A204.1 (cell line): Measurements from ENCODE around the gene NHERF2.
"Not testable (repeated sequence)": the region's sequence is repeated elsewhere in the genome, so short reads cannot be mapped to it uniquely, and the experiment has no call there.

ENCODE experiments used
- FAIRE-seq: peaks from 2 replicates; lab custom pipeline; 2012; peaks lifted over from hg19 to GRCh38; lab: Jason Lieb, UNC

The NHERF2 gene

DNA sequence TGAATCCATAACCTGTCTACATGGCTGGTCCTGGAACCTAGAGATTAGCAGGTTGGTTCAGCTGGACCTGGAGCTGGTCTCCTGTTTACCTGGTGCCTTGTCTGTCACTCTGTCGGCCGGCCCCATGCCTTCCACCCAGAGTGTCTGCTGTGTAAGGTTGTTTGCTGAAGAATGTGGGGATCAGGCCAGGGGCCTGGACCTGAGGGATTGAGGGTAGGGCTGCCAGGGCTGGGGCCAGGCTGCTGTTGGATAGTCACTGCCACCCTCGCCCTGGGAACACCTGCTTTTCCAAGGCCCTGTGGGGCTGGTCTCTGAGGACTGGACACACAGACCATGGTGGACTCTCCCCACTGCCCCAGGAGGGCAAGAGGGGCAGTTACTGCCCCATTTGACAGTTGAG is 1.4 kb downstream of the NHERF2 start:
- no peak for FAIRE-seq

DNA sequence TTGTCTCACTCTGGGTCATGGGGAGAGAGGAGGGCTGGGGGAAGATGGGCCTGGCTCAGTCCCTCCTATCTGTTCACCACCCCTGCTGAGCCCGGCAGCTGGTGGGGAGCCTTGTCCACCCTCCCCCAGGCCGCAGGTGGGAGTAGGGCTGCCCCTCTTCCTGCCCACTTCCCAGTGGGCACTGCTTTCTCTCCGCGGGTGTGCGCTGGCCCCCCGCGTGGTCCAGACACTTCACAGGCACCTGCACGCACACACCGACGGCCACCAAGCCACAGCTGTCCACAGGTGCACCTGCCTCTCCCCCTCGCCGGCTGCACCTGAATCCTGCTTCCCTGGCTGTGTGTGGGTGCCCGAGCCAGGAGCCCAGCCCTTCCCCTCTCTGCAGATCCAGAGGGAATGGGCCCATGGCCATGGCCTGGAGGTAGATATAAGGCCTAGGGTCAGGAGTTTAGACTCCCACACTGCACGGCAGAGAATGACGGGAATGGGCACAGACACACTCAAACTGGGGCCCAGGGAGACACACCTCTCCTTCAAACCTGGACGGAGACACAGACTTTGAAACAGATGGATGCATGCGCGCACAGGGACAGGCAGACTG is 2.0 kb downstream of the NHERF2 start:
- FAIRE-seq = no peak

DNA sequence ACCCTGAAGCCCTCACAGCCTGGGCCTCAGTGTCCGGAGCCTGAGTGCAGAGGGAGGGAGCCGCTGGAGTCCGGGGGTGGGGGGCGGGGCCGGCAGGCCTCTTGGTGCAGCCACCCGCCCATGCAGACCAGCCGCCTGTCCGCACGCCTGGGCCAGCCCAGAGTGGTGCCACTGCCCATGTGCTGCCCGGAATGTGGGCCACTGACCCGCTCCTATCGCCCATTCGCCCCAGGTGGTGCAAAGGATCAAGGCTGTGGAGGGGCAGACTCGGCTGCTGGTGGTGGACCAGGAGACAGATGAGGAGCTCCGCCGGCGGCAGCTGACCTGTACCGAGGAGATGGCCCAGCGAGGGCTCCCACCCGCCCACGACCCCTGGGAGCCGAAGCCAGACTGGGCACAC is 2.6 kb downstream of the NHERF2 start:
- FAIRE-seq = no peak

DNA sequence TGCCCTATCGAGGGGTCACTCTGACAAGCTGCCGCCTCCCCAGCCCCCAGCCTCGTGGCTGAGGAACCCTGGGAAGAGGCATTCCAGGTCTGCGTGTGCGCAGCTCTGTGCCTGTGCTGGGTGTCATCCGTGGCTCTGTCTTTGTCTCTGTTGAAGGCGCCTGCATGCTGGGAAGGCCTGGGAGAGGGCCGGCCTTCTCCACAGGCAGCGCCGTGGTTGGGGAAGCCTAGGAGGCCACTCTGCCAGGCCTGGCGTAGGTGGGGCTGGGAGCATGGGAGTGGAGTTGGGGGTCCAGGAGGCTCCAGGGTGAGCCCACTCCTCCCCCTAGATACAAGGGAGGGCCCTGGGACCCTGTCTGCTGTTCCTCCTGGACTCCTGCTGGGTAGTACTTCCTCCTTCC is 3.3 kb downstream of the NHERF2 start:
- no peak for FAIRE-seq

DNA sequence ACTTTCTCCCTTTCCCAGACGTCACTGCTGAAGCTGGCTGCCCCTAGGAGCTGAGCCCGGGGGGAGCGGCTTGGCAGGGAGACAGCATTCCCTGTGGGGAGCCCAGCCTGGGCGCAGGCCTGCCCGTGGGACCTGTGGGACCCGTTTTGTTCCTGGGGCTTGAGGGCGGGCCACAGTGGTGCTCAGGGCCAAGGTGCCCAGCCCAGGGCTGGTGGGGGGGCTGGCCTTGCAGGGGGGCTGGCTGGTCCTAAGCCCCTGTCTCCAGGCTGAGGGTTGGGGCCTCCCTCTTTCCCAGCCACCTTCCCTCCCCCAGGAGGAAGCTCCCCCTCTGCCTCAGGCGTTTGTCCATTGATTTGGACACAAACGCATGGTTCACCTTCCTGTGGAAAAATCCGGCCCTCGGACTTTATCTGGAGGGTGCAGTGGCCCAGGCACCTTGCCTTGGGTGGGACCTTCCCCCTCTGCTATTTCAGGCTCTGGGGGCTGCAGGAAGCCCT is 4.4 kb downstream of the NHERF2 start:
- FAIRE-seq = no peak

DNA sequence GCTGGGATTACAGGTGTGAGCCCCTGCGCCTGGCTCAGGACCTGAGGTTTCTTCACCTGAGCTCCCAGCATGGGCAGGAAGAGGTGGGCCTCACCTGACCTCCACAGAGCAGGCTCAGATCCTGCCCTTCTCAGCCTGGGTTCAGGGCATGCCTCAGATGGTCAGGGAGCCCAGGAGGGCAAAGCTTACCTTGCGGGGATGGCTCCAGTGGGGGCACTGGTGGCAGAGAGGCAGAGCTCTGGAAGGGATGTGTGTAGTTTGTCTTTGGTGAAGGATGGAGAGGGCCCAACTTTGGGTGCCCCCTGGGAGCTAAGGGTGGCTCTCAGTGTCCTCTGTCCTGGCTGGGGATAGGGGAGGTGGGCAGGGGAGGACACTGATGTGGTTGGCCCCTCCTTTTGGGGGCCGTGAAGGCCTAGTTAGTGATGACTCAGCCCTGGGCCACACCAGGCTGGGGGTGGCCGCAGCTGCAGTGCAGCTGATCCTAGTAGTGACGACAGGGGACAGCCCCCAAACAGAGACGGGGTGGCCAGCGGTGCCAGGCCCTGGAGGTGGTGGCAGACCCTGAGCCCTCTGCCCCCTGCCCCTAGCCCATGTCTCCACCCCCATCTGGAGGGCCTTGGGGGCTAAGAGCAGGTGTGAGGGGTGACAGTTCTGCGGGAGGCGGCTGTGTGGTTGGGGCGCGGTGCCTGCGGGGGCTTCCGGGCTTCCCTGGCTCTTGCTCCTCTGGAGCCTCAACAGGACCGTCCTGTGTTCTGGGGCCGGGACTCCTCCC is 5.8 kb downstream of the NHERF2 start:
- no peak for FAIRE-seq

DNA sequence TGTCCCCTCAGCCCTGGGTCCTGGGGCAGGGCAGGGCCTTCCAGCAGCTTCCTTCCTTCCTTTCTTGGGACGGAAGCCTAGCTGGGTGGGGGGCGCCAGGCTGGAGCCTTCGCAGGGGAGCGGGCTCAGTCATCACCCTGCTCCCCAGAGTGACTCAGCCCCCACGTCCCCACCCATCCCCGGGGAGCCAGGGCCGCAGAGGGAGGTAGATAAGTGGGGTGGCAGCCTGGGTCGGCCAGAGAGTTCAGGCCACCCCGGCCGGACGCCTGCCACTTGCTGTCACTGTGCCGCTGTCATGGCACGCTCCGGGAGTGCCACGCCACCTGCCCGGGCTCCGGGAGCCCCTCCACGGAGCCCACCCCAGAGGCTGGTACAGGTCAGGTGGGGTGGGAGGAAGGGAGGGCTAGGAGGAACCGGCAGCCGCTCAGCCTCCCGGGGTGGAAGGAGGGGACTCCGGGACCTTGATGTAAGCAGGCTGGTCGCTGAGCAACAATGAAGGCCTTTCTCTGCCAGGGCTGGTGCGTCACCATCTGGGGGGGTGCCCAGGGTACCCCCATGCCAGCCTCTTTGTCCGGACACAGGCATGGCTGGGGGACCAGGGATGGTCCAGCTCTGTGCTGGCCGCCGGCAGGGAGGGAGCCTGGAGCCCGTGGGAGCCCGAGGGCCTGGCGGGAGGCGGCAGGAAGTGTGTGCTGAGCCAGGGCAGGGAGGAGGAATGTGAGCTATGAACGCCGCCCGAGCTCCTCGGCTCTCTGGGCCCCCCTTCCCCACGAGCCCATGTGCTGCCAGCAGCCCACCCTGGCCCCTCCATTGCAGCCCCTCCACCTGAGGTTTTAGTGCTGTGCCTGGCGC is 6.6 kb downstream of the NHERF2 start:
- no peak for FAIRE-seq

DNA sequence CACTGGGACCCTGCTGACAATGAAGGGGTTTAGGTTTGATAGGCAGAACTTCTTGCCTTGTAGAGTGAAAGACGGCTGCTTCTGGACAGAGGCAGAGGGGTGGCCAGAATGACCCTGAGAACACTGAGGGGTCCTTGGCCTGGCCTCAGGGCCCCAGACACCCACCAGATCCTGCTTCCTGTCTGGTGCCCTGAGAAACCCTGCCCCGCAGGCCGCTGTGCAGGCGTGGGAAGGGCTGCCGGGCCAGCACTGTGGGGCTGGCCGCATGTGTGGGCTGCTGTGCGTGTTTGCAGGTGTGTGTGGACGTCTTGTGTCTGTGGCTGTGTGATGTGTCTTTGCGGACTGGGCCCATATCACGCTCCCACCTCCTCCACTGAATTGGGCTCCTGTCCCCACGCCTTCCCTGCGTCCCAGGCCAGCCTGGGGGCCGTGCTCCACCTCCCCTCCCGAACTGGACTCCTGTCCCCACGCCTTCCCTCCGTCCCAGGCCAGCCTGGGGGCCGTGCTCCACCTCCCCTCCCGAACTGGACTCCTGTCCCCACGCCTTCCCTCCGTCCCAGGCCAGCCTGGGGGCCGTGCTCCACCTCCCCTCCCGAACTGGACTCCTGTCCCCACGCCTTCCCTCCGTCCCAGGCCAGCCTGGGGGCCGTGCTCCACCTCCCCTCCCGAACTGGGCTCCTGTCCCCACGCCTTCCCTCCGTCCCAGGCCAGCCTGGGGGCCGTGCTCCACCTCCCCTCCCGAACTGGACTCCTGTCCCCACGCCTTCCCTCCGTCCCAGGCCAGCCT is 7.4 kb downstream of the NHERF2 start:
- FAIRE-seq = not testable (repeated sequence)

DNA sequence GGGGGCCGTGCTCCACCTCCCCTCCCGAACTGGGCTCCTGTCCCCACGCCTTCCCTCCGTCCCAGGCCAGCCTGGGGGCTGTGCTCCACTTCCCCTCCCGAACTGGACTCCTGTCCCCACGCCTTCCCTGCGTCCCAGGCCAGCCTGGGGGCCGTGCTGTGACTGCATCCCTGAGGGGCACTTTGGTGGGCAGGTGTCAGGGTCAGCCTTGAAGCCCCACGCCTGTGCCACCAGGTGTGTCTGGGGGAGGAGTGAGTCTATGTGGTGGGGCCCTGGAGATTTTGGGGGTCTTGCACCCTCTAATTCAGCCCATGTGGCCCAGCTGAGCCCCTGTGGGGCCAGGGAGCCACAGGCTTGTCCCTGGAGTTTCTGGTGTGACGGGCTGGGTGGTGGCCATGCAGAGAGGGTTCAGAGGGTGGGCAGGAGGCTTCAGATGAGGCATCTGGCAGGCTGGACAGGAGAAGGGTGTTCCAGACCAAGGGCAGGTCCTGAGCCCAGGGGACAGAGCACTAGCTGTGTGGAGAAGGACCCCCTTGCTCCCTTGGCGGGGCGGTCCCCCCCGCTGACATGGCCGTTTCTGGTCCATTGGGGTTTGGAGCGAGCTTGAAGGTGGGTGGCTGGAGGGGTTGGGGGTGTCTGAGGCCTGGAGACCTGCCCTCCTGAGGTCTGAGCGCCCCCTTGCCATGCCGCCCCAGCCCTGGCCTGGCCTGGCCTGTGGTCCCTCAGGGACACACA is 8.2 kb downstream of the NHERF2 start:
- FAIRE-seq = no peak

DNA sequence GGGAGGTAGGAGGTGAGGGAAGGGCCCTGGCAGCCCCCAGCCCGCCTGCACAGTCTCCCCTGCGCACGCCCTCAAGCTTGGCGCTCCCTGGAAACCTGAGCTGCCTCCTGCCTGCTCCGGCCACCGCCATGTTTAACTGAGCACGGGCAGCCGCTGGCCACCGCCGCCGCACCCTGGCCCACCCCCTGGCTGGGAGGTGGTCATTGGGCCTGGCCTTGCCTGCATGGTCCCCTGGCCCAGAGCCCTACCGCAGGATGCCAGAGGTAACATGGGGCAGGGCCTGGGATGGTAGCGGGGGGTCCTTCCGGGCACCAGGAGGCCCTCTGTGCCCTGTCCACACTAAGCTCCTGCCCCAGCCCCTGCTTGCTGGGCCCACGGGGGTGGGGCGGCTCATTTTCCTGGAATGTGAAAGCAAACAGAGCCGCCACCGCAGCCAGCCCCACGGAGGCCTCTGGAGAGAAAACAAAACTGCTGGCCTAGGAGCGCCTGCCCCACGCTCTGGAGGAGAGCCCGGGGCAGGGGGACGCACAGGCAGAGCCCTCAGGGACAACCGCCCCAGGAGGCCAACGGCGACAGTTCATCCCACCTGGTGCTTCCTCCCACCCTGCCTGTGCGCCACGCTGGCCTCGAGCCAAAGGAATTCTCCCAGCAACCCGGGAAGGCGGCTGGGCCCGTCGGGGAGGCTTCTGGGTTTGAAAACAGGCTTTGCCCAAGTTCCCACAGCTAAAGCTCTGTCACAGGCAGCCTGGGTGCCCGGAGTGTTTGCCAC is 8.9 kb downstream of the NHERF2 start:
- FAIRE-seq = no peak

DNA sequence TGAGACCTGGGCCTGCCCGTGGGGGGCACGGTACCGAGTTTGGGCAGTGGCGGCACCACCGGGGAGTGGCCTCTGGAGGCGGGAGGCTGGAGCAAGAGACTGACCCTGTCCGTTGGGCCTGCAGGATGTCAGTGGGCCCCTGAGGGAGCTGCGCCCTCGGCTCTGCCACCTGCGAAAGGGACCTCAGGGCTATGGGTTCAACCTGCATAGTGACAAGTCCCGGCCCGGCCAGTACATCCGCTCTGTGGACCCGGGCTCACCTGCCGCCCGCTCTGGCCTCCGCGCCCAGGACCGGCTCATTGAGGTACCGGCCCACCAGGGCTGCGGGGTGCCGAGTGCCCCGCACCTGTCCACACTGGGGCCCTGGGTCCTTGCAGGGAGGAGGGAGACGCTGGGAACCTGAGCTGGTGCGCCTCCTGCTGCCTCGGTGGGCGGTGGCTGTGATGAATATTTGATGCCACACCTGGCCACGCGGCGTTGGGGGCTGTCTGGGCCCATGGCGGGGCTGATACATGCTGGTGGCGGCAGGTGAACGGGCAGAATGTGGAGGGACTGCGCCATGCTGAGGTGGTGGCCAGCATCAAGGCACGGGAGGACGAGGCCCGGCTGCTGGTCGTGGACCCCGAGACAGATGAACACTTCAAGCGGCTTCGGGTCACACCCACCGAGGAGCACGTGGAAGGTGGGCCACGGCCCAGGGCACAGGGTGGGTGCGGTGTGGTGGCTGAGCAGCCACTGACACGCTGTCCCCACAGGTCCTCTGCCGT is 9.7 kb downstream of the NHERF2 start:
- no peak for FAIRE-seq

DNA sequence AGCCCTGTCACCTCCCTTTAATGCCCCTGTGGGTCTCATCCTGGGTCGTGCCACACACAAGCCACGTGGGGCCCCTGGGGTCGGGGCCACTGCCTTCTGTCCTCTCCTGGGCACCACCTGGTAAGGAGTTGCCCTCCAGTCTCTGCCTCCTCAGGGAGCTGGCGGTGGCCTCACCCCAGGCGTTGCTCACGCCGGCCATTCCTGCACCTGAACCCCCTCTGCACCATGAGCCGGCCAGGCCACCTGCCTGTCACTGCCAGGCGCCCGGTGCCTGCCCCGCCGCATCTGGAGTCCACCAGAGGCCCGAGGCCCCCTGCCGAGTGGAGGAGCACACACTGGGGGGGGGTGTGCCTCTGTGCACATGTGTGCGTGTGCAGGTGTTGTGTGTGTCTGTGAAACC is 10.4 kb downstream of the NHERF2 start:
- FAIRE-seq = no peak

DNA sequence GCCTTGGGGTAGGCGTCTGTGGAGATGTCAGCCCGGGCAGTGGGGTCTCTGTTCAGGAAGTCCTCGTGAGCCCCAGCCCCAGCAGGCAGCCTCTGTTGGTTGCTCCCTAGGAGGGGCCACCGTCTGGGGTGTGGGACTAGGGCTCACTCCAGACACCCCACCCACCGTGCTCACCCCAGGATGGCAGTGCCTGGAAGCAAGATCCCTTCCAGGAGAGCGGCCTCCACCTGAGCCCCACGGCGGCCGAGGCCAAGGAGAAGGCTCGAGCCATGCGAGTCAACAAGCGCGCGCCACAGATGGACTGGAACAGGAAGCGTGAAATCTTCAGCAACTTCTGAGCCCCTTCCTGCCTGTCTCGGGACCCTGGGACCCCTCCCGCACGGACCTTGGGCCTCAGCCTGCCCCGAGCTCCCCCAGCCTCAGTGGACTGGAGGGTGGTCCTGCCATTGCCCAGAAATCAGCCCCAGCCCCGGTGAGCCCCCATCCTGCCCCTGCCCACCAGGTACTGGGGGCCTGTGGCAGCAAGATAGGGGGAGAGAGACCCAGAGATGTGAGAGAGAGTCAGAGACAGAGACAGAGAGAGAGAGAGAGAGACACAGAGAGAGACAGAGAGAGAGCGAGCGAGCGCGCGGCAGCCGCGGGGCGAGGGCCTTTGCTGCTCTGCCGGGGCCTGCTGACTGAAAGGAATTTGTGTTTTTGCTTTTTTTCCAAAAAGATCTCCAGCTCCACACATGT is 11.1 kb downstream of the NHERF2 start:
- no peak for FAIRE-seq

DNA sequence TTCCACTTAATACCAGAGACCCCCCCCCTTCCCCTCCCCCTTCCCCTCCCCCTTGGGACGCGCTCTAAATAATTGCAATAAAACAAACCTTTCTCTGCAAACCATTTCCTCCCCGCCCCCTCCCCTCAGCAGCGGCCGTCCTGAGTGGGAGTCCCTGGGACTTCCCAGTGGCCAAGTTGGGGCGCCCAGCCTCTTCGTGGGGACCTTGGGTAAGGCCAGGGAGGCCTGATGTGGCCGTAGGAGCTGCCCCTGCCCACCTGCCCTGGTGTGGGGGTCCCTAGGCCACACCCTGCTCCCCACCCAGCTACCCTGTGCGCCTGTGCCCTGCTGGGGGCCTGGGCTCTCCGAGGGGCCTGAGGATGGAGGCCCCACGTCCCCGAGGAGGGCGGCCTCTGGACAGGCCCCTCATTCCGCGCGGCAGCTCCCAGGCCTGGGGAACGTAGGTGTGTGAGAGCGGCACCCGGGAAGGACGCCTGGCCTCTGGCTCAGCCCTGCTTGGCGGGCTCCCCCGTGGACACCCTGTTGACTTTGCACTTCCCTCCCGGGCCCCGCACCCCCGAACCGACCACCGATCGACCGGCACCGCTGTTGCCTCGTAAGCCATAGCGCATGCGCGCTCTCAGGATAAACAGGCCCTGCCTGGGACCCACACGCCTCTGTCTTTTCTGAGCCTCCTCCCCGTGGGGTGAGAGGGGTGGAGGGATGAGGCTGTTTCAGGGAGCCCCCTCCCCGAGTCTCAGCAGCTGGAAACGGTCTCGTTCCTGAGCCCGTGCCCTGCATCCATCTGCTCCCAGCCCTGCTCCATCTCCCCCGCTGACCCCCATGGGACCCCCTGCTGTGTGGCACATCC is 11.9 kb downstream of the NHERF2 start:
- FAIRE-seq = no peak

DNA sequence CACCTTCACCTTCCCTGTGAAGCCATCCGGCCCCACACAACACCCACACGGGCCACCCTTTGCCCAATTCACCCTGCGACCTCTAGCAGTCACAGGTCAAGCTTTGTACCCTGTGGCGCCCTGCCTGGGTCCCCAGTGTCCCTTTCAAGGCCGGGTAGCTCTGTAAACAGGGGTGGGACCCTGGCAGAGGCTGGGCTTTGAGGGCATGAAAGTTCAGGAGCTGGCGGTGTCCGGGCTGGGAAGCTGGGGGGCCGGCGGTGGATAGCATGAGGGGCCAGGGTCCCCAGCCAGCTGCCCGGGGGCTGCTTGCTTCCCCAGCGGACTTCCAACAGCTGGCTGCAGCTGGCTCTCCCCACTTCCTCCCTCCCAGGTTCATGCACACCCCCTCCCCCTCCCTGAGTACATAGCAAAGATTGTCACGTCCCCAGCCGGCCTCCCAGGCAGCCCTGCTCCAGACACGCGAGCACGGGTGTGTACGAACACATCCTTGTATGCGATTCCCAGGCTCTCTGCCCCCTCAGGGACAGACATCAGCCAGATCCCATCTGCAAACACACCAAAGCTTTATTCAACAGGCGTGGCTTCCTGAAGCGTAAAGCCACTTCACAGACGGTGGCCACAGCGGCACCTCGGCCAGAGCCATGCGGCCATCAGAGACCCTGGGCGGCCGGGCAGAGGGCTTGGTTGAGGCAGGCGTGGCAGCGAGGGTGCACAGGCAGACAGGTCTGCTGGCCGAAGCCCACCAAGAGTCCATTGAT is 12.8 kb downstream of the NHERF2 start:
- no peak for FAIRE-seq

DNA sequence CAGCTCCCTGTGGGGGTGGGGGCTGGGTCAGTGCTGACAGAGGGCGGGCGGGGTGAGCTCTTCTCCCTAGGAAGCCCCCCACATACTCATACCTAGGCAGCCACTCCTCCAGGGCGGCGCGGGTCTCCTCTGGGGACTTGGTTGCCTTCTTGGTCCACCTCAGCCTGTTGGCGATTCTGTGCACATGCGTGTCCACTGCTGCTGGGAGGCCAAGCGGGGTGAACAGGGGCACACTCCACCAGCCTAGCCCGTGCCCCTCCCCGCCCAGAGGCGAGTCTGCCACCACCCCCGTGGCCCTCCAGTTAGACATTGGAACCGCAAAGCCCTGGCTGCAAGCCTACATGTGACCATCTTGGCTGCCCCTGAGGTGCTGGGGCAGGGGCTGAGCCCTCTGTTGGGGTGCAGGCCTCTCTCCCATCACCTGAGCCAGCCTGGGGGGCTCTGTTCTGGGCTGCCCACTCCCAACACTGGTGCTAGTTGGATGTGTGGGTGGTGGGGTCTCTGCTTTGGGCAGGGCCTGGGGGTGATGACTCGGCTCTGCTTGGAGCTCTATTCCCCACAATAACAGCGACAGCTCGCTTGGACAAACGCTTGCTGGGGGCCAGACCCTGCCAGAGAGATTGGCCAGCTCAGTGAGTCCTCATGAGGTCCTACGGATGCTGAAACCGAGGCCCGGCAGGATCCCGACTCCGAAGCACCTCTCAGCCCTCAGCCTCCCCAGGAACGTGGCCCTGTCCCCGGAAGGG is 13.5 kb downstream of the NHERF2 start:
- FAIRE-seq = no peak
